HG03354 (cell line): ENCODE measurements around the gene SIVA1.

Experiments
- ATAC-seq: cut with Tn5 transposase; IDR thresholded peaks from one replicate; pipeline ENCODE4 v1.9.1; 2021; ENCODE audit warnings: mild to moderate bottlenecking; ENCODE audit not compliant: unreplicated experiment, poor library complexity, severe bottlenecking

SIVA1 gene

GRCh38 chr14:104768437-104769323, 15.7 kb downstream of the SIVA1 start:
- ATAC-seq = peak; percentile 81

DNA sequence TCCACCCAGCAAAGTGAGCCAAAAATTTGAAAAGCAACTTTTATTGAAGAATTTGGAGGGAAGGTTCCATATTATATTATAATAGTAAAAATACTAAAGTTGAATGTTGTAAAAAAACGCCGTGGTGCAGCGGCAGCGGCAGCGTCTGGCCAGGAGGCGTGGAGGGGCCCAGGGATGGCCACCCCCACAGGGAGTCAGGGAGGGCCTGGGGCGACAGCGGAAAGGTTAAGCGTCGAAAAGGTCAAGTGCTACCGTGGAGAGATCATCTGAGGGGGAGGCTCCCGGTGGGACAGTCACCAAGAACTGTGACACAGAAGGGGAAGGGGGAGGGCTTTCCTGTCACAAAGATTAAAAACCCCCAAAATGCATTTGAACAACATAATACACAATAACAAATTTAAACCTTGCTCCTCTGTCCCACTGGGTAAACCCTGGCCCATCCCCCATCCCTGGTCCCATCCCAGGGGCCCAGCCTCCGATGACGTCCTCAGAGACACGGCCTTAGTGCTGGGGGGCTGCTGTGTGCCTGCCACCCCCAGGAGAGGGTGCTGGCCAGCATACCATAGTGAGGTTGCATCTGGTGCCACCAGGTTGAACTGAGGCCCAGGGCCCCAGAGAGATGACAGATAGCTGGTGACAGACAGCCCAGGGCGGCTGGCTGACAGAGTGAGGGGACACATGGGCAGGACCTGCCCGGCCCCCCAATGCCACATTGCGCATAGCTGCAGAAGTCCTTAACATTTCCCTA, 16.6 kb downstream of the SIVA1 start:
- ATAC-seq = no peak

DNA sequence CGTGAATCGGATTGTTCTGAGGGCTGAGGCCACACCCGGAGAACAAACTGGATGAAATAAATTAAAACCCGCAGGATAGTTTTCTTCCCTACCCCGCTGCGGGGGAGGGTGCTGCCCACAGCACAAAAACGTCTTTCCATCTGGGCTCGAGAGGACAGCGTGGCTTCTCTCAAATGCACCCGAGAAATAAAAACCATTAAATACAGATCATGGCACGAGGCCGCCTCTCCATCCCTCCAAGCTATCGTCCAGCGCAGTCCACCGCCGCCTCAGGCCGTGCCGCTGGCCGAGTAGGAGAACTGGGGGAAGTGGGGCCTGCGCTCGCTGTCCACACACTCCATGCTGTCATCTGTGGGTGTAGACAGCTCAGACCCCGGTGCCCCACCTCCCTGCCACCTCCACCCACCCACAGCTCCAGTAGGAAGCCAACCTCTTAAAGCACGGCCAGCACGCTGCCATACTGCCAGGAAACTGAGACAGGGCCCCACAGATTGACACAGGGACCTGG, 17.2 kb downstream of the SIVA1 start:
- ATAC-seq = no peak

DNA sequence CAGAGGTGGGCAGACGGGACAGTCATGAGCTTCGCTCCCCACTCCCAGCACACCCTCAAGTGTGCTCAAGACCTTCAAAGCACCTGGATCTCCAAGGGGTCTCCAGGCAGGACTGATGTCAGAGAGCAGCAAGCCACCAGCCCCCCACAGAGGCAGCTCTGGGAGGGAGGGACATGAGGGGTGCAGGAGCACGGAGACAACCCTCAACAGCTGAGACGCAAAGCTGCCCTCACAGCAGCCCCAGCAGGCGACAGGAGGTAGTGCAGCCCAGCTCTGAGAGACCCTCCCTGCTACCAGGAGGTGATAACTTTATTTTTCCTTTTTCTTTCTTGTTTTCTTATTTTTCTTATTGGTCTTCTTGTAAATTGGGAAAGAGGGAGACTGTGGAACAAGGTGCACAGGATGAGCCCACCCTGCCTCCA, 17.9 kb downstream of the SIVA1 start:
- no peak for ATAC-seq

GRCh38 chr14:104771374-104771773, 18.4 kb downstream of the SIVA1 start:
- ATAC-seq = no peak

- ATAC-seq = no peak
Measured at GRCh38 chr14:104771918-104772706, 19.2 kb downstream of the SIVA1 start.

DNA sequence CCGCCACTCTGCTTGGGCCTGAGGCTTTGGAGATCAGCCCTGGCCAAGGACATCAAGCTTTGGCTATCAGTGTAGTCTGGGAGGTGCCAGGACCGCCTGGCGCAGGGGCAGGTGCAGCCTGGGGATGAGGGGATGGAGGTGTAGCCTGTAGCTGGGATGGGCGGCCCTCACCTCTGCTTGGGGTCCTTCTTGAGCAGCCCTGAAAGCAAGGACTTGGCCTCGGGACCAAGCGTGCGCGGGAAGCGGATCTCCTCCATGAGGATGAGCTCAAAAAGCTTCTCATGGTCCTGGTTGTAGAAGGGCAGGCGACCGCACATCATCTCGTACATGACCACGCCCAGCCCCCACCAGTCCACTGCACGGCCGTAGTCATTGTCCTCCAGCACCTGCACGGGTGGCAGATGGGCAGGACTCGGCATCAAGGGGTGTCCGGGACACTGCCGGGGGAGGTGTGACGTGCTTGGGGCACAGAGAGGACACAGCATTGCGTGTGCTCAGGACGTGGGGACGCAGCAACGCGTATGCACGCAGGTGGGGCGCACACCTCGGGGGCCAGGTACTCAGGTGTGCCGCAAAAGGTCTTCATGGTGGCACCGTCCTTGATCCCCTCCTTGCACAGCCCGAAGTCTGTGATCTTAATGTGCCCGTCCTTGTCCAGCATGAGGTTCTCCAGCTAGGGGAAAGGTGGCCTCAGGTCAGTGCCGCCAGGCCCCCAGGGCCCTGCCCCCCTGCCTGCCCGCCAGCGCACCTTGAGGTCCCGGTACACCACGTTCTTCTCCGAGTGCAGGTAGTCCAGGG, 20.0 kb downstream of the SIVA1 start:
- ATAC-seq = no peak

DNA sequence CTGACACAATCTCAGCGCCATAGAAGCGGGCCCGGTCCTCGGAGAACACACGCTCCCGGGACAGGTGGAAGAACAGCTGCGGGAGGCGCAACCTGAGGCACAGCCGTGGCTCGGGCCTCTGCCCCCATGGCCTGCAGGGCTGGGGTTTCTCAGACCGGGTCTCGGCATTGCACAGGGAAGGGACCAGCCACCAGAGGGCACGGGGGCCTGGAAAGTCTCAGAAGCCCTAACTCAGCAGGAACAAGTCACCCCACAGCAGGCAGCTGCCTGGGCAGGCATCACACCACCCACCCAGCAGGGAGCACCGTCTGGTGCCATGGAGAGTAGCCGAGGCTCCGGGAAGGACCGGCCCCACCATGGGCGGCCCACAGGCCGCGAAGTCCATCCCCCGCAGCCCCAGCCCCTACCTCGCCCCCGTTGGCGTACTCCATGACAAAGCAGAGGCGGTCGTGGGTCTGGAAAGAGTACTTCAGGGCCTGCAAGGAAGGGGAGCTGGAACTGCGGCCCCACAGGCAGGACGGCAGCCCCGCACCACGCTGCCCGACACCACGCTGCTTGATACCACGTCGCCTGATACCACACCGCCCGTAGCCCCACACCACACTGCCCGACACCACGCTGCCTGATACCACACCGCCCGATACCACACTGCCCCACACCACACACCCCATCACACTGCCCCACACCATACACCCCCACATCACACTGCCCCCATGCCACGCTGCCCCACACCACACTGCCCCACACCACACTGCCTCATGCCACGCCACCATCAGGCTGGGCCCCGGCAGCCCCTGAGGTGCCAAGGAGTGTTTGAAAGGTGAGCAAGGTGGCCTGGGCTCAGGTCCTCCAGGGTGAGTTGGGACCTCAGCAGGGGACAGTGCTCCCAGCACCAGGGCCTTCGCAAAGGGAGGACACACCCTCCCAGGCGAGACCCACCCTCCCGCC, 20.8 kb downstream of the SIVA1 start:
- ATAC-seq = no peak

DNA sequence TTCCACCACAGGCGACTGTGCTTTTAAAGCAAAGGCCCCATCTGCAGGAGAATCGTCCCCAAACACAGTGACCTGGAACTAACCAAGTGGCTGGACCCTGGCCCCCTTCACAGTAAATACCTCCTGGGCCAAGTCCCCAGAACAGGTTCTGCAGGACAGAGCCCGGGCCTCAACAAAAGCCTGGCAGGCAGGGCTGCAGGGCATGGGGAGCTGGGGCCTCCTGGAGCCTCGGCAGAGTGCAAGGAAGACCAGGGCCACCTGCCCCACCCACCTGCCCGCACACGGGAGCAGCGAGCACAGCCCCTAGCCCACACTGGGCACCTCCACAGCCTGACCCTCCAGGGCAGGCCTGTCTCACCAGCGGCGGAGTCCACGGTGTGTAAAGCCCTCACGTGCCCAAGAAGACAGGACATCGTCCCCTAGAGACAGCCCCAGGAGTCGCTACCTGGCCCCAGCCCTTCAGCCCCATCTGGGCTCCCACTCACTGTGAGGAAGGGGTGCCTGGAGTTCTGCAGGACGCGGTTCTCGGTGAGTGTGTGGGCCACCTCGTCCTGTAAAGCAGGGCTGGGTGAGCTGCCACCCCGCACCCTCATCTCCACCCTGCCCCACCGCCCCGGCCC, 21.6 kb downstream of the SIVA1 start:
- no peak for ATAC-seq

- ATAC-seq = no peak
Measured at GRCh38 chr14:104775073-104775489, 22.1 kb downstream of the SIVA1 start.

DNA sequence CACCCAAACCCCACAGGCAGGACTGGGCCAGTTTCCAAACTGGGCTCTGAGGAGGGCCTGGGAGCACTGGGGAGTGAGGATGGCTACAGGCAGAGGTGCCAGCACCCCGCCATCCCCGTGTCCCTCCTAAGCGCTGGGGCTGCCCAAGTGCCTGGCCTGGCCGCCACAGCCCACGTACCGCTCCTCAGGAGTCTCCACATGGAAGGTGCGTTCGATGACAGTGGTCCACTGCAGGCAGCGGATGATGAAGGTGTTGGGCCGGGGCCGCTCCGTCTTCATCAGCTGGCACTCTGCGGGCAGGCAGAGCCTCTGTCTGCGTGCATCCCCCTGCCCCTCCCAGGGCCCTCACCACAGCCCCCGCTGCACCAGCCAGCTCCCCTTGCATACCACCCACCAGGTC, 23.5 kb downstream of the SIVA1 start:
- ATAC-seq = no peak

DNA sequence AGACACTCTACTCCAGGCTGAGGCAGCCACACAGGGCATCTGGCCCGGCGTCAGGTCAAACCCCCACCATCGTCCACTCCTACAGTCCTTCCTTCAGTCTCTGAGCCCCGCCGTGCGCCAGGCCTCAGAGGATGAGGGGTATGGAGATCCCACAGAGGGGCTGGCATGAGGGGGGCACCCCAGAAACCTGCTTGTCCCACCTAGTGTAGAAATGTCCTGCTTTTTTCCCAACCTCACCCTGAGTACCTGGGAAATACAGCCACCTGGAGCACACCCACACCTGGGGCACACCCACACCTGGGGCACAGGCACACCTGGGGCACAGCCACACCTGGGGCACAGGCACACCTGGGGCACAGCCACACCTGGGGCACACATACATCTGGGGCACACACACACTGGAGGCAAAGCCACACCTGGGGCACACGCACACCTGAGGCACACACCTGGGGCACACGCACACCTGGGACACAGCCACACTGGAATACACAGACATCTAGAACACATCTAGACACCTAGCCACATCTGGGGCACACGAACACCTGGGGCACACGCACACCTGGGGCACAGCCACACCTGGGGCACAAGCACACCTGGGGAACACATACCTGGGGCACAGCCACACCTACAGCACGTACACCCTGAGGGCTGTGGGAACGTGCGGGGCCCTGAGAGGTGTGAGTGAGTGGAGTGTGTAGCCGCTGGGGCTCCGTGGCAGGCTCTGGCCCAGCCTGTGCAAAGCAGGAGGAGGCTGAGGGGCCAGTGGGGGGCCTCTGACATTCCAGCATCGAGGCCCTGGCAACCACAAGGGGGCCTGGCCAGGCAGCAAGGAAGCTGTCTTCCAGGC, 24.2 kb downstream of the SIVA1 start:
- ATAC-seq = no peak

DNA sequence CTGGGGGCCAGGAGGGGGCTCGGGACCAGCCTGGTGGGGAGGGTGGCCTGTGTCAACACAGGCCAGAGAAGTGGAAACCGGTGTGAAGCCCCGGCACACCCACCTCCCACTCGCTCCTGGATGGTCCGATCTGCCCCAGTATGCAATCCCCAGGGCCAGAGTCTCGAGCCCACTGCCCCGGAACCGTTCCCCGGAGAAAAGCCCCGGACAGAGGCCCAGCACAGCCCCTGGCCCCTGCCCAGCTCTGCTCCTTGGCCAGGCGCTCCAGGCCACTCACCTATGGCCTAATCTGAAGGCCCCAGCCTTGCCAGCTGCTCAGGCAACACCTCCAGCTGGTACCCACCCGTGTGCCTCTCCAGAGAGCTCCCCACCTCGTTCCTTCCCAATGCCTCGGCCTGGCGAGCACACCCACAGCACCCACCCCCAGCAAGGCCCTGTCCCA, 24.9 kb downstream of the SIVA1 start:
- no peak for ATAC-seq

- ATAC-seq = no peak
Measured at GRCh38 chr14:104778694-104779331, 25.9 kb downstream of the SIVA1 start.

- ATAC-seq = no peak
Measured at GRCh38 chr14:104779776-104780512, 27.0 kb downstream of the SIVA1 start.
